GM19043 (cell line): ENCODE results near the gene COL4A4.
A peak's percentile ranks its signal among the peaks of the same experiment; 100 is the strongest.

ENCODE experiments used
- ATAC-seq: cut with Tn5 transposase; IDR thresholded peaks from one replicate; pipeline ENCODE4 v1.9.1; 2021; ENCODE audit warnings: low read depth; ENCODE audit not compliant: unreplicated experiment

Gene COL4A4

DNA sequence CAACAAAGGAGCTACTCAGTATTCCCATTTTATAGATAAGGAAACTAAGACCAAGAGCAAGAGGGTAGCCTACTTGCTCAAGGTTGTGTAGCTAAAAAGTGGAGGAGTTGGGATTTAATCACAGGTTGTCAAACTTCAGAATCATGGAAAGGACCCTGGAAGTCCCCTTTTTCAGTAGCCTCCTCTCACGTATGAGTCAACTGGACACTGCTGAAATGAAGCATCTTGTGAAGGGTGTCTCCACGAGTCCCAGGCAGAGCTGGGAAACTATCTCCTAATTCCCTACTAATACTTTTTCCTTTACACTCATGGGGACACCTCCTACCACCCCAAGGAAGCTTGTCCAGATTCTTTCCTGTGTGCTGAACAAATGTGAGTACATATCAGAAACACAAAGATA lies 172.3 kb downstream of the COL4A4 start:
- ATAC-seq, result no peak

DNA sequence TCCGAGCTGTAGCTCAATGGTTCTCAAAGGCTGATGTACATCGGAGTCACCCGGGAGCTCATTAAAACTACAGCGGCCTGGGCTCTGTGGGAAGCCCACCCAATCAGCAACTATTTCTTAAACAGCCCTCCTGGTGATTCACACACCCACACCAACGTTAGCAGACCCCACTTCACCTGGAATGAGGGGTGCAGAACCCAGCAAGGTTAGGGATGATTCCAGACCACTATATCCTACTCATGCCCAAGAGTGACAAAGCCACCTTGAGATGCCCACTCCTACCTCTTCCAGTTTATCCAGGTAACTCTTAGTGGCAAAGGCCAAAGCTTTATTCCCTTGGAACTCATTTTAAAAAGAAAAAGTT lies 178.4 kb downstream of the COL4A4 start:
- ATAC-seq, result no peak

DNA sequence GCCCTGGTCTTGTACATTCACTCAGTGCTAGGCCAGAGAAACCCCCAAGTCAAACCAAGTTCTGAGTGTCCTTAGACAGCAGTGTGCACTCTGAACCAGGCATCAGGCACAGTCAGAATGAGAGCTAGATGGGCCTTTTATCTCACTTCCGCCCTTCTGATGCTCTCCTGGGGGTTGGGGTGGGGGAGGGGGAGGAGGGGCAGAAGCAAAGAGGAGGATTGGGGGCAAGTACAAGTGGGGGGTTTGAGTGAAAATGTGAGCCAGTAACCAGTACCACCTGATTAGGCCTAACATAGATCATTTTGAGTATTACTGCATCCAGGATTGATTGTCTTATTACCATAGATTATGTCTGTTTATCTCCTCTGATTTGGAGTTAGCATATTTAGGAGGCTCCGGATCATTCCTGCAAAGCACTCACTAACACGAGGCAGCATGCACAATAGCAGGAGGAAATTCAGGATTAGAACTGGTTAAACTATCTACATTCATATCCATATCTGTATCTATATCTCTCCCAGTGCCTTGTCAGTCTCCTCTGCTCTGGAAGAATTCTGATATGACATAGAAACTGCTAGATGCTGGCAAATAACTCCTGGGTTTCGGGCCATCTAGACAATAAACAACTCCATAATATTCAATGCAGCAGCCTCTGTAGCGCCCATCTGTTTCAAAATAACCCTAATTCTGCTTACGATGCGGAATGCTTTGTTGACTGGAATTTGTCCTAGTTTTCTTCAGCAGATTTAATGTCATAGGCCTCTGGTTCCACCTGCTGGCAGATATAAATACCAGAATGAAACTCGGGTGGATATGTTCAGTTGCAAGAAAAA lies 179.0 kb downstream of the COL4A4 start:
- peak; percentile 97 for ATAC-seq

DNA sequence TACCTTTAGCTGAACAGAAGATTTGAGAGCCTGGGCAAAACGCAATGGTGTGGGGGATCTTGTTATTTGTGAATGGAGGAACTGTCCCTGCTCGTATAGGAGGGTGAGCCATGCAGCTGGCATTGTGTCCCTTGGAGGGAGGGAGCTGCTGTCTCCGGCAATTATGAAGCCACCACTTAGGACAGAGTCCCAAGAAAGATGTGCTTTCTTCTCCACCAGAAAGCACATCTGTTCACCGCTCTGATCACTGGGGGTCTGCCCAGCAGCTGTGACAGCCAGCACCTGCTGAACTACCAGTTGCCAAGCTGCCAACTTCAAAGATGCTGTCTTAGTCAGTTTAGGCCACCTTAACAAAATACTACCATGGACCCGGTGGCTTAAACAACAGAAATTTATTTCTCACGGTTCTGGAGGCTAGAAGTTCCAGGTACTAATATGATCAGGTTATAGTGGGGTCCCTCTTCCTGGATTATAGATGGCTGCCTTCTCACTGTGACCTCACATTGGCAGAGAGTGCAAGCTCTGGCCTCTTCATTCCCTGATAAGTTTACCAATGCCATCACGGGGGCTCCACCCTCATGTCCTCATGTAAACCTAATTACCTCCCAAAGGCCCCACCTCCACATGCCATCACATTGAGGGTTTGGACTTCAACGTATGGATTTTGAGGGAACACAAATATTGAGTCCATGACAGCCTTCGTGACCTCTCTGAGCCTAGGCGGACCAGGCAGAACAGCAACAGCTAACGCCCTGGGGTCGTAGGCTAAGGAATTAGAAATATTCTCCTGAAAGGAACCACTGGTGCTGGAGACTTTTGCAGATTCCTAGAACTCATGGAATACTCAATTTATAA lies 179.9 kb downstream of the COL4A4 start:
- ATAC-seq, result peak; percentile 8

DNA sequence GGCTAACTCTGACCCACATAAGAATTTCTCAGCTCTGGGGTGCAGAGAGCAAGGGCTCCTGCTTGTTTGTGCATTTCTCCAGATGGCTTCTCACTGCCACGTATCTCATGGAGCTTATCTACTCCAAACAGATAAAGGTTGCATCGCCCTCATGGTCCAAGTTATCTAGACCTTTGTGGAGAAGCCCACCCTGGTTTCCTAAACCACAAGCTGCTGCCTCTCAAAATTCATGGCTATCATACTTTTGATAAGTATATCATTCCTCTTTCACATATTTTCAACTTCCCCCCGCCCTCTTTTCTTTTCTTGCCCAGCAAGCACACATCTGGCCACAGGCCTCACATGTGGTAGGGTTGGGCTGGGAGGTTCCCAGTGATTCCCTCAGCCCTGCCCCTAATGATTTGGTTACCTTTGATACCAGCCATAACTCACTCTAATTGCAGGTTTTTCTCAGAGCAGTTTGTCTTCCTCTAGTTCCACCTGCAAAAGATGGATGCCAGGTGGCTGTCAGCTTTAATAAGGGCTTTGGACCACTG lies 182.1 kb downstream of the COL4A4 start:
- ATAC-seq, result no peak

DNA sequence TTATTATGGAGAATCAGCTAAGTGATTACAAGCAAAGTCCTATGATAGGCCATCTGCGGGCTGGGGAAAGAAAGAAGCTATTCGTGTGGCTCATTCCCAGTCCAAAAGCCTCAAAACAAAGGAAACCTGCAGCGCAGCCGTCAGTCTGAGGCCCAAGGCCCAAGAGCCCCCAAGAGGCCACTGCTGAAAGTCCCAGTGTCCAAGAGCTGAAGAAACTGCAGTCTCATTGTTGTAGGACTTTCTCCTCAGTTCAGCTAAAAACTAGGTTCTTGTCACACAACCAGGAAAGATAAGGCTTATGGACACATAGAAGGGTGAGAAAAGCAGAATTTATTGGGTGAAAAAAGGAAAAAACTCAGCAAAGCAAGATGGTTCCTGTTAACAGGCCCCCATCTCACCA lies 185.0 kb downstream of the COL4A4 start:
- ATAC-seq, result no peak

DNA sequence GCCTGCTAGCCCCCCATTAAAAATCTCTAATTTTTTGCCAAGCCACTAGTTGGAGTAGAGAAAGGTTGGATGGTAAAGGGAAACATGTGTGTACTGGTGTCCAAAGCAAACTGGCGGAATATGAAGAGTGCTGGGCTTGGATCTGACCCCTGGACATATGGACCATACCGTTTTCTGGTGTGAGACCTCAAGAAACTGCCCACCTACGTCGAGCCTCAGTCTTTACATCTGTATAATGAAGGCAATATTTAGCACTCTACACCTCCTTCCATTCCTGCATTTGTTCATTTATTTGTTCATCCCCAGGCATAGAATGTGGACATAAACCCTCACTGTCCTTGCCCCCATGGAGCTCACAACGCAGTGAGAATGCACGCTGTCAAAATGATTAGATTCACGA lies 185.7 kb downstream of the COL4A4 start:
- no peak for ATAC-seq

DNA sequence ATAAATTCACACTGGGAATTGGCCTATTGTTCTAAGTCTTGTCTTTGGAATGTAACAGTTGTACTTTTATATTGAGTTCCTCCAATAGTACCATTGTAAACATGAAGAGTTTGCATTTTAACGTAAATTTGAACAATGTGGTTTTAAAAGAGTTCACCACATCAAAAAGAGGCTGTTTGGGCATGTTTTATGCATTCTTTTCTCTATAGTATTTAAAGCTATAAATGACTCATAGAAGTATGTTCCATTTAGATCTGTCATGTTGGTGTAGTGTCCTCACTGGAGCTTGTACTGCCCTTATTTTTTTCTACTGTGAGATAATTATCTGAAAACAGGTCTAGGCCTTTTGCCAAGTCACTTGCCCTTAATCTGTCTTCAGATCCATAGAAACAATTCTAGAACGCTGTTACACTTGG lies 186.2 kb downstream of the COL4A4 start:
- ATAC-seq, result no peak

DNA sequence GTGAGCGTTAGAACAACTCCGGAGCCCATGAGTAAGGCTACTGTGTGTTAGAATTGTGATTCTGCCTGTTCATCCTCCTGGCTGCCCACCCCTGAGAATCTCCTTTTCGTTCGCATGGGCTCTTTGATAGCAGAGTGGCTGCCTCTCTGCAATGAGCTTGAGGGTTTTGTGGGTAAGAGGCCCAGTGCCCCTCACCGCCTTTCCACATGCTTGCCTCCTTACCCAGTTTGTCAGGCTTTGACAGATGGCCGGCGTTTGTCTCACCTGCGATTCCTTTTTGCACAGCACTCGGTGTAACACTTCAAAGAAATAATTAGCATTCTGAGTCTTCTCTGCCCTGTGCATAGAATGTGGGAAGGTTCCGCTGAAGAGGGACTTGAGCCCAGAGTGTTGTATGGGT lies 190.2 kb downstream of the COL4A4 start:
- no peak for ATAC-seq

DNA sequence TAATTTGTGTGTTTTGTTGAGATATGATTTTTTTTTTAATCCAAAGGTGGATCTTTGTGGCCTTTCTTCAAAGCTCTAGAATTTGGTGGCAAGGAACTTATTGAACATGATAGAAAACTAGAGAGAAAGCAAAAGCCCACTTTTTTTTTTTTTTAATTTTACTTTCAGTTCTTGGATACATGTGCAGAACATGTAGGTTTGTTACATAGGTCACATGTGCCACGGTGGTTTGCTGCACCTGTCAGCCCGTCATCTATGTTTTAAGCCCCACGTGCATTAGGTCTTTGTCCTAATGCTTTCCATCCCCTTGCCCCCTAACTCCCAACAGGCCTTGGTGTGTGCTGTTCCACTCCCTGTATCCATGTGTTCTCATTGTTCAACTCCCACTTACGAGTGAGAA lies 192.2 kb downstream of the COL4A4 start:
- no peak for ATAC-seq

DNA sequence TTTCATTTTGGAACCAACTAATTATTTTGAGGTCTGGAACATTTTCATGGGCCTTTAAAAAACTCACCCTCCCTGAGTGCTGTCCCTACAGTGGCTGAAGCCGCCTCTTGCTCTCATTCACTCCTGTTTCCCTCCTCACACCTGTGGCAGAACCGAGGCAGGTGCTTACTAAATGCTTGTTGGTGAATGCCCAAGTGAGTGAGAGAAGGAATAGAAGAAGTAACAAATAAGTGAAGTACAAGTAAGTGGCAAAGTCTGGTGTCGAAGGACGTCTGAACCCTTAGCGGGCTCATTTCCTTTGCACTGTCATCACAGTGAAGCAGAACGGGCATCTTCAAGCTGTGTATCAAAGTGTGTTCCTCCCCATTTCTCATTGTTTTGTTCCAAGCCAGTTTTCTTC lies 192.9 kb downstream of the COL4A4 start:
- peak; percentile 45 for ATAC-seq

DNA sequence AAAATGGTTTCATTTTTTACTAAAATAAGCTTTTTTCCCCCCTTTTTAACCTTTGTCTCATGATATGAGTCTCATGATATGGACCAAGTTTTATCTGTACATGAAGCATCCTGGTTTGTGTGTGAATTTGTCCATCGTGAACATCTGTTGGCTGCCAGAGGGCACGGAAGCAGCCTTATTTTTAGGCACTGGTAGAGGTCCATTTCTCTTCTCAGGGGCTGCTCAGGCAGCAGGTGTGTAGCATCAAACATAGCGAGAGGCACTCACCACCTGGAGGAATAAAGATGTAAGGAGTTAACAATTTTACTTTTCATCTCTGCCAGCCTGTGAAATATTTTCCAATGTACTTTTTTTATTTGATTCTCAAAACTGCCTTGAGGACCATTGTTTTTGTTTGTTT lies 193.6 kb downstream of the COL4A4 start:
- ATAC-seq, result peak; percentile 74

DNA sequence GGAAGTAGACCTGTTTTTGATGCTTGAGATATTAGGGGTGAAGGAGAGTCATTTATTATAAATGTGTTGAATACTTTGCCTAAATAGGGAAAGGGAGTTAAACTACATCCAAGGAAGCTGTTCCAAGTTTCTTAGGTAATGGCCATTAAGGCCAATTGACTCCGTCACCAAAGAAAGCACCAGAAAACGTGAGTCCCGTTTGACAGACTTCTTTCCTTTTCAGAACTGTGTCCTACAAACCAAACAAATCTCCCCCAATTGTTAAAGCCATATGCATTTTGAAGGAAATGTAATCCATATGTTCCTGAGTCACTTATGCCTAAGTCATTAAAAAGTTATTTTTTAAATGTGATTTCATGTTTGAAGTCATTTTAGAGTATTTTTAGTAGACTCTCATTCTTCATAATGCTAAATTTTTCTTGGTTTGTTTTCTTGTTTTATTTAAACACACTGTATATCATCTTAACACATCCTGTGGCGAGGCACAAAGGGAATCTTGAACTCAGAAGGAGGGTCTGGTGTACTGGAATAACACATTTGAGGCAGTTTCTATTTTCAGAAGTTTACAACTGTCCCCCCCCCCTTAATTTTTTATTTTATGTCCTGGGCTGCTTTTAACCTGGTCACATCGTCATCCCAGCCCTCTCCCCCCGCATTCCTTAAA lies 194.5 kb downstream of the COL4A4 start:
- ATAC-seq, result no peak

DNA sequence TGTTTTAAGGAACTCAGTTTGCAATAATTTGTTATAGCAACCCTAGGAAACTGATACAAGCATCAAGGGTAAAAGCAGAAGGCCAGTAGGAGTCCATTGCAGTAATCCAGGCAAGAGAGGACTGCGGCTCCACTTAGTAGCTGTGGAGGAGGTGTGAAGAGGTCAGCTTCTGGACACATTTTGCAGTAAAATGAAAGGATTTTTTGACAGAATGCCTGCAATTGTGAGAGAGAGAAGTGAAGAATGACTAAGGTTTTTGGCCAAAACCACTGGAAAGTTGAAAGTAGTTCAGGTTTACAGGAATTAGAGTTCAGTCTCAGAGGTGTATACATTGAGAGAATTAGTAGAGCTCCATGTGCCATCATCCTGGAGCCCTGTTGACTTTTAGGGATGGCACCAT lies 198.6 kb downstream of the COL4A4 start:
- no peak for ATAC-seq

DNA sequence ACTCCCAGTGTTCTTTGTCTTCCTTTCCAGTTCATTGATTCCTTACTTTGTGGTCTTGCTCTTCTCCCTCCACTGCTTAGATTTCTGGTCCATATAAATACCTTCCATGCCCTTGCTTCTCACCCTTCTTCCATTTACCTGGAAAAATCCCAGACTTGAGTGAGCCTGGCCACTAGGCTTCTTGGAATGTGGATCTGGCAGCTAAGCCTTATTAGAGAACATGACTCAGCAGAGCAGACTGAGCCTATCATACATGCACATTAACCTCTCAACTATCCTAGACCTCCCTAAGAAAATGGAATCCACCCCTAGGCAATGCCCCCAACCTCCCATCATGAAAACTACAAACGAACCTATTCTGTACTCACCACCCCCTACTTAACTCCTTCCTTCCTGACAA lies 200.5 kb downstream of the COL4A4 start:
- ATAC-seq, result no peak

DNA sequence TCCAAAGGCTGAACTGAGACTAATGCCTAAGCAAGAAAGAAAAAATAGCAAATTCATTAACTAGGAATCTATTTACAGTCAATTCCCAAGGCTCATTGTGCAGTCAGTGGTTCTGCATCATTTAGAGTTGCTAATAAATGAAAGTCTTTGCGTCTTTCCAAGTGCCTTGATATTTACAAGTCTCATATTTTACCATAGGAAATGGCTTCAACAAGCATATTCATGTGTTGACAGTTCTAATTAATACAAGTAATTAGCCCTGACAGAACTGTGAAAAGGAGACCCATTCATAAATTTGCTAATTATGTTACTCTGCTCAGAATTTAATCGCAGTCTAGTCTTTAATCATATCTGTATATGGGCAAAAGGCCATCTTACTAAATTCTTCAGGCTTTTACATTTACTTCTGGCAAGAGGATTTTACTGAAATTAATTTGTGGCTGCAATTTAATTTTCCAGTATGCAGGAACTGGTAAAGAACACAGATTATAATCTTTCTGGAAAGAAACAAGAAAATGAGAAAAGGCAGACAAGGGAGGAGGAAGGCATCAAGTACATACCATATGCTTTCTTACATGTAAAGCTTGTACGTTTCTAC lies 201.7 kb downstream of the COL4A4 start:
- no peak for ATAC-seq

DNA sequence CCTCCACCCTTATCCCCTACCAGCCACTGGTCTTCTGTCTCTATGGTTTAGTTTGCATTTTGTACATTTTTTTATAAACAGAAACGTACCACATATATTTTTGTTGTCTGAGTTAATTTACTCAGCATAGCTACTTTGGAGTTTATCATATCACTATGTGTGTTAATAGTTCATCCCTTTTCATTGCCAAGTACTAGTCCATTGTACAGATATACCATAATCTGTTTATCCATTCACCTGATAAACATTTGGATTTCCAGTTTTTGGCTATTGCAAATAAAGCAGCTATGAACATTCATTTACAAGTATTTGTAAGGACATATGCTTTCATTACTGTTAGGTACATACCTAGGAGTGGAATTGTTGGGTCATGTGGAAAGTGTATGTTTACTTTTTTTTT lies 204.6 kb downstream of the COL4A4 start:
- no peak for ATAC-seq

DNA sequence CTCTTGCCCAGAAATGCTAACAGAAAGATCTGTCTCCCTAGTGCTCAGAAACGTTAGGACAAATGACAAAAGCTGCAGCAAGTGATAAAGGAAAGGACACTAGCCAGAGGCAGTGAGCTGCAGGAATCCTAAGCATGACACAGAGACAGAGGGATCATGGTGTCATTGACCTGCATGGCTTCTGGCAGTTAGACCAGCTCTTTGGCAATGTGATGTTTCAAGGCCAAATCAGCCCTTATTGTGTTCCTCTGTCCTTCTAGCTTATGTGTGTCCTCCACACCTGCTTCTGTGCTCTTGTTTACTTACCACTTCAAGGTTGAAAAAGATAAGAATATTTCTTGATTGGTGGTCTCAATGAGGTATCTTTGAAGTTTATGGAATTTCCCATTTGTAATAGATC lies 207.3 kb downstream of the COL4A4 start:
- no peak for ATAC-seq

DNA sequence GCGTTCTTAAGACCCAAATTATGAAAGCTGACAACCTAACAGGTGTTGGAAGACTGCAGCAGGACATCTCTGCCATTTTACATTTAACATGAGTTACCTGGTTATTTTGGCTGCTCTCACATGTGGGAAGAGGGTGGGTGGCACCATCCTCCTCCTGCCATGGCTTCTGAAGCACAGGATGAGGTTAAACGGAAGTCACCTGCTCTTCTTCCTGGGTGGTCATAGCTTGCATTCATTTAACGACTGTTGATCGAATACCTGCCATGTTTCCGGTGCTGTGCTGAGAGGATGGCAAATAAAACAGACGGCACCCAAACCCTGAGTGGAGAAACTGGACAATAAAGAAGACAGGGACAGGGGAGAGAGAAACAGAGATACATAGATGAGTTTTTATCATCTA lies 210.2 kb downstream of the COL4A4 start:
- ATAC-seq, result no peak

DNA sequence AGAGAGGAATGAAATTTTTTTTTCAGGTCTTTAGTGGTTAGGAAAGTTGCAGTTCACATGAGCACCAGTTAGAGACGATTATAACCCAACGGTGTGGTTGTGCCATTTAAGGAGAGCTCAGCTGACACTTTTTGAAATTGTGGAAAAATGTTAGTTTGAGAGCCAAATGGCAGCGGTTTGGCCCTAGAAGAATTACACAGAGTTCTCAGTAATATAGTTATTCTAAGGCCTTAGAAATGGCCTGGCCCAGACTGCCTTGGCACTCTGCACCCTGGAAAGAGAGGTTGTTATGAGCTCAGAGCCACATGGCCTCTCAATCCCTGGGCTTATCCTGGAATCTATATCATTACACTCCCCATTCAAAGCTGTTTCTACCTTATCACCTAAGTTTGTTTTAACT lies 210.8 kb downstream of the COL4A4 start:
- no peak for ATAC-seq
